GM12878 (cell line): ENCODE measurements around the gene ADGRL3.
"Not testable (repeated sequence)": the region's sequence is repeated elsewhere in the genome, so short reads cannot be mapped to it uniquely, and the experiment has no call there.

ENCODE experiments used
- ATF7 ChIP-seq: fragments of 450-650 bp; IDR thresholded peaks from 2 replicates; pipeline ENCODE4 v1.6.1; 2016; ENCODE audit warnings: low read depth, mild to moderate bottlenecking
- EZH2 ChIP-seq: IDR thresholded peaks from 2 replicates; pipeline ENCODE4 v1.6.1; 2012; ENCODE audit warnings: low read depth, mild to moderate bottlenecking, control low read depth, inconsistent platforms, low read length, borderline replicate concordance; ENCODE audit not compliant: control insufficient read depth
- NR2C1 ChIP-seq: fragments of 450-650 bp; IDR thresholded peaks from 2 replicates; pipeline ENCODE4 v1.6.1; 2017; ENCODE audit warnings: antibody characterized with exemption, mild to moderate bottlenecking, moderate library complexity
- POLR2A ChIP-seq: IDR thresholded peaks from 2 replicates; pipeline ENCODE4 v1.6.1; 2011; ENCODE audit warnings: low read depth, mild to moderate bottlenecking, low read length
- SMC3 ChIP-seq: IDR thresholded peaks from 2 replicates; pipeline ENCODE4 v1.6.1; 2011; ENCODE audit warnings: low read length, improper control_type of control experiment, borderline replicate concordance
- YBX1 ChIP-seq: fragments of 450-650 bp; IDR thresholded peaks from 2 replicates; pipeline ENCODE4 v1.6.1; 2016; ENCODE audit warnings: antibody characterized with exemption
- ZZZ3 ChIP-seq: IDR thresholded peaks from 2 replicates; pipeline ENCODE4 v1.6.1; 2011; ENCODE audit warnings: low read depth; ENCODE audit not compliant: control insufficient read depth, insufficient read length
- TF ChIP-seq, protein P1 (sequence below): fragments of 450-650 bp; IDR thresholded peaks from 2 replicates; pipeline ENCODE4 v1.6.1; 2017; ENCODE audit warnings: mild to moderate bottlenecking, low read depth, inconsistent platforms; ENCODE audit not compliant: poor library complexity, severe bottlenecking
- TF ChIP-seq, protein P2 (sequence below), 3 experiments: IDR thresholded peaks in 2 of 3; conservative IDR thresholded peaks in 1 of 3; 2 replicates each; pipeline ENCODE4 v1.5.1; 2011; ENCODE audit warnings: low read depth in 3 of 3, low read length in 3 of 3, mild to moderate bottlenecking in 3 of 3, control low read depth in 2 of 3, moderate library complexity in 2 of 3, inconsistent platforms in 1 of 3, mixed read lengths in 1 of 3; ENCODE audit not compliant: control insufficient read depth in 2 of 3, insufficient read depth in 1 of 3; ENCODE audit errors: extremely low read depth in 1 of 3

DNA sequence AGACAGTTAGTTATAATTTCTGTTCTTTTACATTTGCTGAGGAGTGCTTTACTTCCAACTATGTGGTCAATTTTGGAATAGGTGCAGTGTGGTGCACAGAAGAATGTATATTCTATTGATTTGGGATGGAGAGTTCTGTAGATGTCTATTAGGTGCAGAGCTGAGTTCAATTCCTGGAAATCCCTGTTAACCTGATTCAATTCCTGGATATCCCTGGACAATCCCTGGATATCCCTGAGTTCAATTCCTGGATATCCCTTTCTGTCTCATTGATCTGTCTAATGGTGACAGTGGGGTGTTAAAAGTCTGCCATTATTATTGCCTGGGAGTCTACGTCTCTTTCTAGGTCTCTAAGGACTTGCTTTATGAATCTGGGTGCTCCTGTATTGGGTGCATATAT, 557.9 kb downstream of the ADGRL3 start:
- not testable (repeated sequence) for TF ChIP-seq SMC3, ATF7, EZH2, NR2C1, ZZZ3, POLR2A, YBX1
- TF ChIP-seq, protein P1, sequence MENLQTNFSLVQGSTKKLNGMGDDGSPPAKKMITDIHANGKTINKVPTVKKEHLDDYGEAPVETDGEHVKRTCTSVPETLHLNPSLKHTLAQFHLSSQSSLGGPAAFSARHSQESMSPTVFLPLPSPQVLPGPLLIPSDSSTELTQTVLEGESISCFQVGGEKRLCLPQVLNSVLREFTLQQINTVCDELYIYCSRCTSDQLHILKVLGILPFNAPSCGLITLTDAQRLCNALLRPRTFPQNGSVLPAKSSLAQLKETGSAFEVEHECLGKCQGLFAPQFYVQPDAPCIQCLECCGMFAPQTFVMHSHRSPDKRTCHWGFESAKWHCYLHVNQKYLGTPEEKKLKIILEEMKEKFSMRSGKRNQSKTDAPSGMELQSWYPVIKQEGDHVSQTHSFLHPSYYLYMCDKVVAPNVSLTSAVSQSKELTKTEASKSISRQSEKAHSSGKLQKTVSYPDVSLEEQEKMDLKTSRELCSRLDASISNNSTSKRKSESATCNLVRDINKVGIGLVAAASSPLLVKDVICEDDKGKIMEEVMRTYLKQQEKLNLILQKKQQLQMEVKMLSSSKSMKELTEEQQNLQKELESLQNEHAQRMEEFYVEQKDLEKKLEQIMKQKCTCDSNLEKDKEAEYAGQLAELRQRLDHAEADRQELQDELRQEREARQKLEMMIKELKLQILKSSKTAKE, result not testable (repeated sequence)
- TF ChIP-seq, protein P2, sequence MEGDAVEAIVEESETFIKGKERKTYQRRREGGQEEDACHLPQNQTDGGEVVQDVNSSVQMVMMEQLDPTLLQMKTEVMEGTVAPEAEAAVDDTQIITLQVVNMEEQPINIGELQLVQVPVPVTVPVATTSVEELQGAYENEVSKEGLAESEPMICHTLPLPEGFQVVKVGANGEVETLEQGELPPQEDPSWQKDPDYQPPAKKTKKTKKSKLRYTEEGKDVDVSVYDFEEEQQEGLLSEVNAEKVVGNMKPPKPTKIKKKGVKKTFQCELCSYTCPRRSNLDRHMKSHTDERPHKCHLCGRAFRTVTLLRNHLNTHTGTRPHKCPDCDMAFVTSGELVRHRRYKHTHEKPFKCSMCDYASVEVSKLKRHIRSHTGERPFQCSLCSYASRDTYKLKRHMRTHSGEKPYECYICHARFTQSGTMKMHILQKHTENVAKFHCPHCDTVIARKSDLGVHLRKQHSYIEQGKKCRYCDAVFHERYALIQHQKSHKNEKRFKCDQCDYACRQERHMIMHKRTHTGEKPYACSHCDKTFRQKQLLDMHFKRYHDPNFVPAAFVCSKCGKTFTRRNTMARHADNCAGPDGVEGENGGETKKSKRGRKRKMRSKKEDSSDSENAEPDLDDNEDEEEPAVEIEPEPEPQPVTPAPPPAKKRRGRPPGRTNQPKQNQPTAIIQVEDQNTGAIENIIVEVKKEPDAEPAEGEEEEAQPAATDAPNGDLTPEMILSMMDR (IDR thresholded peaks at IDR 0.05 in 2 of 3, conservative IDR thresholded peaks at IDR 0.05 in 1 of 3; ENCODE audit: control insufficient read depth in 2 of 3, extremely low read depth in 1 of 3, insufficient read depth in 1 of 3, low read depth in 3 of 3, low read length in 3 of 3), result not testable (repeated sequence)
